A549 (cell line): Measurements from ENCODE around the gene MEIS1. TPM values are rescaled to one million over a fixed set of nuclear protein-coding genes. Genes with fewer than 3 reads are reported as not detected.

Experiments
- ATAC-seq, 2 experiments: fragments of 200-7000 bp in 1 of 2; fragments of >200 bp in 1 of 2; cut with Nextera tagmentation in 1 of 2; cut with Tn5 transposase in 1 of 2; 3 replicates each; pipeline versions ENCODE4 v1.8.0 to v1.9.1; 2018 to 2020; ENCODE audit warnings: mild to moderate bottlenecking in 1 of 2, moderate library complexity in 1 of 2
- CTCF ChIA-PET: fragments of 300-600 bp; sonication (Branson Sonifier 250); formaldehyde crosslinking; extraction: SDS; loops from one replicate; lab custom pipeline; 2021; ENCODE audit warnings: antibody characterized with exemption, inconsistent platforms; lab: Yijun Ruan, JAX
- POLR2A ChIA-PET: fragments of 350-600 bp; formaldehyde crosslinking; extraction: SDS; loops from one replicate; lab custom pipeline; 2021; ENCODE audit warnings: antibody characterized with exemption, inconsistent platforms; lab: Yijun Ruan, JAX
- DNase-seq, 2 experiments: peaks; one replicate each; pipeline versions ENCODE4 v3.0.0 to v3.0.0-alpha.2; 2011 to 2016; ENCODE audit warnings: low read depth in 1 of 2, low spot score in 1 of 2
- FAIRE-seq: peaks from 2 replicates; lab custom pipeline; 2011; peaks lifted over from hg19 to GRCh38; lab: Jason Lieb, UNC
- H3K27ac ChIP-seq, 2 experiments: fragments of >200 bp; sonication (Bioruptor Twin); formaldehyde crosslinking; 3 replicates each; pipeline ENCODE4 v1.5.1; 2016 to 2017
- H3K4me1 ChIP-seq: fragments of >200 bp; sonication (Bioruptor Twin); formaldehyde crosslinking; 3 replicates; pipeline ENCODE4 v1.6.1; 2016
- H3K4me2 ChIP-seq: fragments of >200 bp; sonication (Bioruptor Twin); formaldehyde crosslinking; 3 replicates; pipeline ENCODE4 v1.6.1; 2016
- H3K4me3 ChIP-seq: fragments of >200 bp; sonication (Bioruptor Twin); formaldehyde crosslinking; 3 replicates; pipeline ENCODE4 v1.5.1; 2016
- H3K9me3 ChIP-seq: fragments of >200 bp; sonication (Bioruptor Twin); formaldehyde crosslinking; 3 replicates; pipeline ENCODE4 v1.6.1; 2016
- CBX8 ChIP-seq: fragments of 200-600 bp; sonication (generic); IDR thresholded peaks from 2 replicates; pipeline ENCODE4 v1.6.1; 2016
- CHD4 ChIP-seq: fragments of 200-600 bp; sonication (generic); IDR thresholded peaks from 2 replicates; pipeline ENCODE4 v1.6.1; 2016; ENCODE audit warnings: antibody characterized with exemption, mild to moderate bottlenecking, borderline replicate concordance
- ESRRA ChIP-seq: fragments of 150-350 bp; IDR thresholded peaks from 2 replicates; pipeline ENCODE4 v1.6.1; 2014; ENCODE audit warnings: mild to moderate bottlenecking, low read length, borderline replicate concordance
- GATA3 ChIP-seq: IDR thresholded peaks from 2 replicates; pipeline ENCODE4 v1.6.1; 2012; ENCODE audit warnings: borderline replicate concordance
- HOXA7 ChIP-seq: fragments of 250-450 bp; sonication (Bioruptor Pico); IDR thresholded peaks from 2 replicates; pipeline ENCODE4 v1.5.0; 2020; ENCODE audit warnings: mild to moderate bottlenecking, moderate library complexity
- KDM1A ChIP-seq: fragments of 200-600 bp; sonication (generic); IDR thresholded peaks from 2 replicates; pipeline ENCODE4 v1.6.1; 2016; ENCODE audit warnings: low read depth, mild to moderate bottlenecking
- PHF8 ChIP-seq: fragments of 200-600 bp; sonication (generic); IDR thresholded peaks from 2 replicates; pipeline ENCODE4 v1.6.1; 2016; ENCODE audit warnings: low read depth, mild to moderate bottlenecking, antibody characterized with exemption, moderate library complexity, borderline replicate concordance
- POLR2AphosphoS2 ChIP-seq: conservative IDR thresholded peaks from 2 replicates; pipeline ENCODE4 v1.6.1; 2012; ENCODE audit warnings: low read length, improper control_type of control experiment, inconsistent platforms
- RARB ChIP-seq: fragments of 250-450 bp; sonication (Bioruptor Pico); IDR thresholded peaks from 2 replicates; pipeline ENCODE4 v1.8.0; 2021; ENCODE audit warnings: mild to moderate bottlenecking, moderate library complexity
- RCOR1 ChIP-seq: fragments of 150-350 bp; IDR thresholded peaks from 2 replicates; pipeline ENCODE4 v1.6.1; 2014; ENCODE audit warnings: antibody characterized with exemption, low read length, low read depth
- WGBS: methylation state at CpG from one replicate; pipeline ENCODE4 v1.1.6; 2017; ENCODE audit errors: missing lambda C conversion rate; 5-methylcytosine and 5-hydroxymethylcytosine counted together
- polyA plus RNA-seq, 4 experiments: library from polyadenylated mRNA; depleted of rRNA in 3 of 4; stranded (reverse); fragments of >200 nt; fragmentation: RNase III in 1 of 4; extraction: RNeasy Plus Mini Kit Qiagen cat#74134 plus additional on column Dnase treatment in 1 of 4; gene quantifications; 2 replicates in 3 of 4; 3 replicates in 1 of 4; pipeline ENCODE4 v1.2.3, GENCODE V29; 2011 to 2017
- TF ChIP-seq, protein P1 (sequence below): fragments of 200-600 bp; sonication (generic); IDR thresholded peaks from 2 replicates; pipeline ENCODE4 v1.6.1; 2016; ENCODE audit warnings: antibody characterized with exemption, mild to moderate bottlenecking, moderate library complexity
- TF ChIP-seq, protein P2 (sequence below): fragments of 450-650 bp; IDR thresholded peaks from 2 replicates; pipeline ENCODE4 v1.6.1; 2014; ENCODE audit warnings: antibody characterized with exemption
- TF ChIP-seq, protein P3 (sequence below): fragments of 250-450 bp; sonication (Bioruptor Pico); IDR thresholded peaks from 2 replicates; pipeline ENCODE4 v1.5.0; 2020; ENCODE audit warnings: low read depth, mild to moderate bottlenecking, moderate library complexity
- TF ChIP-seq, protein P4 (sequence below): IDR thresholded peaks from 2 replicates; pipeline ENCODE4 v1.6.1; 2012
- TF ChIP-seq, protein P5 (sequence below): fragments of >200 bp; sonication (Bioruptor Twin); formaldehyde crosslinking; IDR thresholded peaks from 3 replicates; pipeline ENCODE4 v1.5.1; 2016

MEIS1 gene
- polyA plus RNA-seq, 2 of the 4 experiments (the other 2 are of a cell fraction) = 1.9 to 4.2 TPM

DNA sequence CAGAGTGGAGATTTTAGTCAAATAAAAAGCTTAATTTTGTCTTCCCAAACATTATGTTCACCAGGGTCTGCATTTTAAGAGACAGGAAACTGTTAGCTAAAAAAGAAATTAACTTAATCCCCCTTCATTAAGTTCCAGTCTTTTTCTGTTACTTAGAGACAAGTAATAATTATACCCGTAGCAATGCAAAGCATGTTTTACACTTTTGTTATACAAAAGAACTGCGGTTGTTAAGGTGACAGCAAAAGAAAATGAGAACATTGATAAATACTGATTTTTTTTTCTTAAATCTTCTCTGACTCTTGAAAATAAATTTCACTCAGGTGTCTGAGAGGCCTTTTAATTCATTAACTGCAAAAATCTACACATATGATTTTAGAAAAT is 101.4 kb downstream of the MEIS1 start:
- H3K4me3 ChIP-seq = no peak overlapping the region
- FAIRE-seq (no peak), ATAC-seq (no peak), DNase-seq (no peak)
- 0 out of 3 replicates have a peak, but pooled peaks cover under 1% of the 10 kb centered on the region for H3K4me1 ChIP-seq
- H3K9me3 ChIP-seq = no peaks in the 10 kb centered on the region
- WGBS = 84% methylated on average over 2 of the region's 2 CpGs
- CTCF ChIA-PET = interaction anchor here (0.8 to 1.5 kb wide), 3 partner anchors 9 to 1495 kb away, joined by 3 to 4 read pairs (median 3); no protein-coding TSS in a partner anchor
- no peak overlapping the region for H3K4me2 ChIP-seq
- POLR2A ChIA-PET = no interaction called here
- TF ChIP-seq ESRRA (no peak), POLR2AphosphoS2 (no peak), PHF8 (no peak), RCOR1 (no peak), KDM1A (no peak), GATA3 (no peak), HOXA7 (no peak), RARB (CRISPR knock-in tag) (no peak), CHD4 (no peak)
- TF ChIP-seq, protein P1, sequence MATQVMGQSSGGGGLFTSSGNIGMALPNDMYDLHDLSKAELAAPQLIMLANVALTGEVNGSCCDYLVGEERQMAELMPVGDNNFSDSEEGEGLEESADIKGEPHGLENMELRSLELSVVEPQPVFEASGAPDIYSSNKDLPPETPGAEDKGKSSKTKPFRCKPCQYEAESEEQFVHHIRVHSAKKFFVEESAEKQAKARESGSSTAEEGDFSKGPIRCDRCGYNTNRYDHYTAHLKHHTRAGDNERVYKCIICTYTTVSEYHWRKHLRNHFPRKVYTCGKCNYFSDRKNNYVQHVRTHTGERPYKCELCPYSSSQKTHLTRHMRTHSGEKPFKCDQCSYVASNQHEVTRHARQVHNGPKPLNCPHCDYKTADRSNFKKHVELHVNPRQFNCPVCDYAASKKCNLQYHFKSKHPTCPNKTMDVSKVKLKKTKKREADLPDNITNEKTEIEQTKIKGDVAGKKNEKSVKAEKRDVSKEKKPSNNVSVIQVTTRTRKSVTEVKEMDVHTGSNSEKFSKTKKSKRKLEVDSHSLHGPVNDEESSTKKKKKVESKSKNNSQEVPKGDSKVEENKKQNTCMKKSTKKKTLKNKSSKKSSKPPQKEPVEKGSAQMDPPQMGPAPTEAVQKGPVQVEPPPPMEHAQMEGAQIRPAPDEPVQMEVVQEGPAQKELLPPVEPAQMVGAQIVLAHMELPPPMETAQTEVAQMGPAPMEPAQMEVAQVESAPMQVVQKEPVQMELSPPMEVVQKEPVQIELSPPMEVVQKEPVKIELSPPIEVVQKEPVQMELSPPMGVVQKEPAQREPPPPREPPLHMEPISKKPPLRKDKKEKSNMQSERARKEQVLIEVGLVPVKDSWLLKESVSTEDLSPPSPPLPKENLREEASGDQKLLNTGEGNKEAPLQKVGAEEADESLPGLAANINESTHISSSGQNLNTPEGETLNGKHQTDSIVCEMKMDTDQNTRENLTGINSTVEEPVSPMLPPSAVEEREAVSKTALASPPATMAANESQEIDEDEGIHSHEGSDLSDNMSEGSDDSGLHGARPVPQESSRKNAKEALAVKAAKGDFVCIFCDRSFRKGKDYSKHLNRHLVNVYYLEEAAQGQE = no peak
- TF ChIP-seq, protein P2, sequence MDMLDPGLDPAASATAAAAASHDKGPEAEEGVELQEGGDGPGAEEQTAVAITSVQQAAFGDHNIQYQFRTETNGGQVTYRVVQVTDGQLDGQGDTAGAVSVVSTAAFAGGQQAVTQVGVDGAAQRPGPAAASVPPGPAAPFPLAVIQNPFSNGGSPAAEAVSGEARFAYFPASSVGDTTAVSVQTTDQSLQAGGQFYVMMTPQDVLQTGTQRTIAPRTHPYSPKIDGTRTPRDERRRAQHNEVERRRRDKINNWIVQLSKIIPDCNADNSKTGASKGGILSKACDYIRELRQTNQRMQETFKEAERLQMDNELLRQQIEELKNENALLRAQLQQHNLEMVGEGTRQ = no peak
- TF ChIP-seq, protein P3, sequence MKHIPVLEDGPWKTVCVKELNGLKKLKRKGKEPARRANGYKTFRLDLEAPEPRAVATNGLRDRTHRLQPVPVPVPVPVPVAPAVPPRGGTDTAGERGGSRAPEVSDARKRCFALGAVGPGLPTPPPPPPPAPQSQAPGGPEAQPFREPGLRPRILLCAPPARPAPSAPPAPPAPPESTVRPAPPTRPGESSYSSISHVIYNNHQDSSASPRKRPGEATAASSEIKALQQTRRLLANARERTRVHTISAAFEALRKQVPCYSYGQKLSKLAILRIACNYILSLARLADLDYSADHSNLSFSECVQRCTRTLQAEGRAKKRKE (CRISPR knock-in tag) = no peak
- TF ChIP-seq, protein P4, sequence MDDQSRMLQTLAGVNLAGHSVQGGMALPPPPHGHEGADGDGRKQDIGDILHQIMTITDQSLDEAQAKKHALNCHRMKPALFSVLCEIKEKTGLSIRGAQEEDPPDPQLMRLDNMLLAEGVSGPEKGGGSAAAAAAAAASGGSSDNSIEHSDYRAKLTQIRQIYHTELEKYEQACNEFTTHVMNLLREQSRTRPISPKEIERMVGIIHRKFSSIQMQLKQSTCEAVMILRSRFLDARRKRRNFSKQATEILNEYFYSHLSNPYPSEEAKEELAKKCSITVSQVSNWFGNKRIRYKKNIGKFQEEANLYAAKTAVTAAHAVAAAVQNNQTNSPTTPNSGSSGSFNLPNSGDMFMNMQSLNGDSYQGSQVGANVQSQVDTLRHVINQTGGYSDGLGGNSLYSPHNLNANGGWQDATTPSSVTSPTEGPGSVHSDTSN = no peak
- TF ChIP-seq, protein P5, sequence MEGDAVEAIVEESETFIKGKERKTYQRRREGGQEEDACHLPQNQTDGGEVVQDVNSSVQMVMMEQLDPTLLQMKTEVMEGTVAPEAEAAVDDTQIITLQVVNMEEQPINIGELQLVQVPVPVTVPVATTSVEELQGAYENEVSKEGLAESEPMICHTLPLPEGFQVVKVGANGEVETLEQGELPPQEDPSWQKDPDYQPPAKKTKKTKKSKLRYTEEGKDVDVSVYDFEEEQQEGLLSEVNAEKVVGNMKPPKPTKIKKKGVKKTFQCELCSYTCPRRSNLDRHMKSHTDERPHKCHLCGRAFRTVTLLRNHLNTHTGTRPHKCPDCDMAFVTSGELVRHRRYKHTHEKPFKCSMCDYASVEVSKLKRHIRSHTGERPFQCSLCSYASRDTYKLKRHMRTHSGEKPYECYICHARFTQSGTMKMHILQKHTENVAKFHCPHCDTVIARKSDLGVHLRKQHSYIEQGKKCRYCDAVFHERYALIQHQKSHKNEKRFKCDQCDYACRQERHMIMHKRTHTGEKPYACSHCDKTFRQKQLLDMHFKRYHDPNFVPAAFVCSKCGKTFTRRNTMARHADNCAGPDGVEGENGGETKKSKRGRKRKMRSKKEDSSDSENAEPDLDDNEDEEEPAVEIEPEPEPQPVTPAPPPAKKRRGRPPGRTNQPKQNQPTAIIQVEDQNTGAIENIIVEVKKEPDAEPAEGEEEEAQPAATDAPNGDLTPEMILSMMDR = no peak
- no peak overlapping the region for H3K27ac ChIP-seq

DNA sequence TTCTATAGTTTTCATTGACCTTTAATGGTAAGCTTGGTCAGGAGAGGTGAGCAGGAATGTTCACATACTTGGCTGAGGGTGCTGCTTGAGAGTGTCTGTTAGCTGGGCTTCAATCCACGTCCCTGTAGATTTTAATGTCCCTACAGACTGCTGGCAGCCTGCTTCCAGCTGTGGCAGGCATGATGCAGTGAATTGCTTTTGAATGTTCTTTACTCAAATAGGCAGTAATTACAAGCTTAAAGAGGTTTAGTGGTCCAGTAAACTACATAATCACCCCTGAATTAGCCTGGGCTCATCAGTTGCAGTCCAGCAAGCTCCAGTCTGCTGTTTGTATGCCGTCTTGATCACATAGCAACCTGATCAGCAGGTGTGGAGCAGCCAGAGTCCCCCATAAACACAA is 102.1 kb downstream of the MEIS1 start:
- TF ChIP-seq CBX8 = no peak
- ChIA-PET POLR2A (no interaction called here), CTCF (interaction anchor here (1.3 to 1.5 kb wide), 2 partner anchors 9 to 108 kb away, joined by 3 to 4 read pairs; no protein-coding TSS in a partner anchor)
- no peak for ATAC-seq
- no peak for DNase-seq
- H3K27ac ChIP-seq = no peak overlapping the region
- WGBS = 43% methylated on average over 2 of the region's 2 CpGs
- no peak for FAIRE-seq
- no peak overlapping the region for H3K4me3 ChIP-seq
- H3K4me2 ChIP-seq = no peak overlapping the region
- no peaks in the 10 kb centered on the region for H3K4me1 ChIP-seq
- H3K9me3 ChIP-seq = no peaks in the 10 kb centered on the region
